GM18951 (cell line): ENCODE measurements around the gene QPRT.
"Not testable (repeated sequence)": the region's sequence is repeated elsewhere in the genome, so short reads cannot be mapped to it uniquely, and the experiment has no call there.

Experiments used
- POLR2A ChIP-seq: IDR thresholded peaks from 4 replicates; pipeline ENCODE4 v1.6.1; 2011; ENCODE audit warnings: mild to moderate bottlenecking; ENCODE audit not compliant: insufficient read length, insufficient read depth; ENCODE audit errors: extremely low read depth
- in situ Hi-C: fragments of 300-500 bp; cut with MboI; formaldehyde crosslinking; loops from one replicate; pipeline ENCODE4 v1.12.0; 2022; ENCODE audit warnings: low sequenced_read_pairs, mixed read lengths, inconsistent platforms; ENCODE audit not compliant: unreplicated experiment

Gene QPRT

GRCh38 chr16:29708917-29709600 lies 30.1 kb downstream of the QPRT start:
- no peak for TF ChIP-seq POLR2A
- in situ Hi-C loops: no loop called here

GRCh38 chr16:29709657-29710056 lies 30.7 kb downstream of the QPRT start:
- in situ Hi-C loops: not testable (repeated sequence)

GRCh38 chr16:29710227-29711219 lies 31.5 kb downstream of the QPRT start:
- no peak for TF ChIP-seq POLR2A
- in situ Hi-C loops: no loop called here

GRCh38 chr16:29712809-29713208 lies 33.8 kb downstream of the QPRT start:
- in situ Hi-C loops: no loop called here
- no peak for TF ChIP-seq POLR2A

GRCh38 chr16:29714396-29714795 lies 35.4 kb downstream of the QPRT start:
- in situ Hi-C loops: no loop called here
- TF ChIP-seq POLR2A: no peak

GRCh38 chr16:29714972-29715371 lies 36.0 kb downstream of the QPRT start:
- no peak for TF ChIP-seq POLR2A
- in situ Hi-C loops: no loop called here

- TF ChIP-seq POLR2A: no peak
Measured at GRCh38 chr16:29717113-29717512, 38.1 kb downstream of the QPRT start.

GRCh38 chr16:29719063-29719462 lies 40.1 kb downstream of the QPRT start:
- no peak for TF ChIP-seq POLR2A
- in situ Hi-C loops: no loop called here

More at GRCh38 chr16:29717113-29717512, 38.1 kb downstream of the QPRT start:
- in situ Hi-C loops: no loop called here

- no peak for TF ChIP-seq POLR2A
- in situ Hi-C loops: loop anchor here (10.0 kb wide), 1 partner anchor 64 kb away; no protein-coding TSS in a partner anchor
Measured at GRCh38 chr16:29720703-29721102, 41.7 kb downstream of the QPRT start.

GRCh38 chr16:29721167-29721879 lies 42.3 kb downstream of the QPRT start:
- in situ Hi-C loops: loop anchor here (10.0 kb wide), 1 partner anchor 63 kb away; no protein-coding TSS in a partner anchor

- TF ChIP-seq POLR2A: no peak
- in situ Hi-C loops: loop anchor here (10.0 kb wide), 1 partner anchor 58 kb away; no protein-coding TSS in a partner anchor
Measured at GRCh38 chr16:29726845-29727377, 47.9 kb downstream of the QPRT start.

- TF ChIP-seq POLR2A: no peak
- in situ Hi-C loops: loop anchor here (10.0 kb wide), 1 partner anchor 57 kb away; no protein-coding TSS in a partner anchor
Measured at GRCh38 chr16:29727452-29727851, 48.5 kb downstream of the QPRT start.

GRCh38 chr16:29729116-29729521 lies 50.1 kb downstream of the QPRT start:
- no peak for TF ChIP-seq POLR2A
- in situ Hi-C loops: loop anchor here (10.0 kb wide), 1 partner anchor 56 kb away; no protein-coding TSS in a partner anchor
